ENCODE results near the gene UROS. TPM values are rescaled to one million over a fixed set of nuclear protein-coding genes. Genes with fewer than 3 reads are reported as not detected.

Gene UROS
- total RNA-seq, 2 experiments from 2014 or later, result 30.8 to 32.9 TPM

Small RNA genes lying within 50 kb of the gene (microRNA-seq; reads per million reads assigned to microRNA genes)
- 1.6 reads per million for gene MIR4484 (ENCODE audit: borderline microRNAs expressed, borderline replicate concordance)

Other genes starting within 250 kb of the UROS start
- not detected for gene TEX36, start 140.1 kb downstream of the UROS start, total RNA-seq
- 10 to 100 TPM; 24.0 to 25.0 TPM for gene EDRF1, start 103.5 kb downstream of the UROS start, total RNA-seq
- gene MMP21, start 47.4 kb downstream of the UROS start, total RNA-seq, result not detected
- gene BCCIP, start 288 bp upstream of the UROS start, total RNA-seq, result 100 to 1,000 TPM; 103 to 107 TPM
- 10 to 100 TPM; 13.4 to 15.7 TPM for gene DHX32, start 58.0 kb upstream of the UROS start, total RNA-seq
- gene FANK1, start 73.3 kb upstream of the UROS start, total RNA-seq, result under 1 TPM; 0.38 to 0.52 TPM